Uterus (tissue), 4 donors: ENCODE data around the gene TRABD. TPM values are rescaled to one million over a fixed set of nuclear protein-coding genes. Genes with fewer than 3 reads are reported as not detected.
"Not testable (repeated sequence)": the region's sequence is repeated elsewhere in the genome, so short reads cannot be mapped to it uniquely, and the experiment has no call there.

Experiments
- DNase-seq, 2 donors: peaks; one replicate each; pipeline ENCODE4 v3.0.0-alpha.2; 2019 to 2020
- H3K27ac ChIP-seq, 2 donors: fragments of 200-600 bp; sonication (generic); 1 replicate in 1 of 2; 2 replicates in 1 of 2; pipeline ENCODE4 v1.5.1; 2016 to 2018
- H3K27me3 ChIP-seq, 2 donors: fragments of 200-600 bp; sonication (generic); one replicate each; pipeline ENCODE4 v1.5.1; 2018 to 2019; ENCODE audit warnings: control low read depth in 1 of 2
- H3K36me3 ChIP-seq, 2 donors: fragments of 200-600 bp; sonication (generic); one replicate each; pipeline ENCODE4 v1.5.1; 2019; ENCODE audit warnings: control low read depth in 1 of 2
- H3K4me1 ChIP-seq, 2 donors: fragments of 200-600 bp; sonication (generic); one replicate each; pipeline ENCODE4 v1.5.1; 2018 to 2019; ENCODE audit warnings: control low read depth in 1 of 2
- H3K4me3 ChIP-seq, 2 donors: fragments of 200-600 bp; sonication (generic); 1 replicate in 1 of 2; 2 replicates in 1 of 2; pipeline ENCODE4 v1.5.1; 2018 to 2019; ENCODE audit warnings: mild to moderate bottlenecking in 1 of 2
- H3K9me3 ChIP-seq, 2 donors: fragments of 200-600 bp; sonication (generic); one replicate each; pipeline ENCODE4 v1.5.1; 2019; ENCODE audit warnings: control low read depth in 1 of 2
- POLR2A ChIP-seq, 2 donors: fragments of 450-650 bp; IDR thresholded peaks; one replicate each; pipeline ENCODE4 v1.6.1; 2016; ENCODE audit warnings: antibody characterized with exemption in 2 of 2, mild to moderate bottlenecking in 1 of 2, moderate library complexity in 1 of 2
- intact Hi-C: fragments of 100-400 bp; cut with DNase I; formaldehyde crosslinking; loops from one replicate; pipeline ENCODE4 v1.15.1; 2023; ENCODE audit warnings: low total_unique reads
- total RNA-seq, 4 donors: library from RNA; depleted of rRNA in 3 of 4; stranded (reverse); fragments of >200 nt in 3 of 4; gene quantifications; one replicate each; pipeline versions ENCODE4 v1.1.0 to v1.2.4, GENCODE V29; 2014 to 2023
- TF ChIP-seq, protein P1 (sequence below), 4 experiments: fragments of 200-600 bp in 2 of 4; fragments of 450-650 bp in 2 of 4; sonication (generic) in 2 of 4; IDR thresholded peaks; one replicate each; pipeline ENCODE4 v1.5.1; 2016 to 2019; ENCODE audit warnings: antibody characterized with exemption in 4 of 4, mild to moderate bottlenecking in 2 of 4, moderate library complexity in 1 of 4
- donor health status: DM: yes; HTN: yes; CAD: no.

The TRABD gene
- total RNA-seq, 4 donors from 2014 or later: 9.5 to 37.3 (median 15.0) TPM

DNA sequence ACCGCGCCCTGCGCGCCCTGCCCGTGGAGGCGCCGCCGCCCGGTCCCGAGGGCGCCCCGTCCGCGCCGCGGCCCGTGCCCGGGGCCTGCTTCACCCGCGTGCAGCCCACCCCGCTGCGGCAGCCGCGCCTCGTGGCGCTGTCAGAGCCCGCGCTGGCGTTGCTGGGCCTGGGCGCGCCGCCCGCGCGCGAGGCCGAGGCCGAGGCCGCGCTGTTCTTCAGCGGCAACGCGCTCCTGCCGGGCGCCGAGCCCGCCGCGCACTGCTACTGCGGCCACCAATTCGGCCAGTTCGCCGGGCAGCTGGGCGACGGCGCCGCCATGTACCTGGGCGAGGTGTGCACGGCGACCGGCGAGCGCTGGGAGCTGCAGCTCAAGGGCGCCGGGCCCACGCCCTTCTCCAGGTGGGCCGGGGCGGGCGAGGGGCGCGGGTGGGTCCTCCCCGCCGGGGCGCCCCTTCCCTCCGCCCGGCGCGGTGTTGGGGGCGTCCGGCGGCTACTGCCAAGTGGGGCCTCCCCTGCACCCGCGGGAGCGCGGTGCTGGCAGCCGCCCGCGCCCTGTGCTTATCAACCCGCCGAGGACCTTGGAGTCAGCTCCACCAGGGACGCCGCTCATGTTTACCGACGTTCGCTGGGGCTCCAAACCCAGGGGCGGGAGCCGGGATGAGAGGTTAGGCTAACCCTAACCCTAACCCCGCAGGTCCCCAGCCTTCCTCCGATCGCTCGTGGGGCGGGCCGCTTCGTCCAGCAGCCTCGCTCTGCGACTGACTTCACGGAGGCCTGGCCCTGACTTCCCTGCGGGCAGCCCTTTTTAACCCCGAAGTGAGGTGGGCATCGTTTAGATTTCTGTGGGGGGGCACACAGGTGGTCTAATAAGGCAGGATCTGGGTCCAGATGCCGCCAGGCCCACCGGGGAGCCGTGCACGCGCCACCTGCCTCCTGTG is 15.7 kb downstream of the TRABD start:
- Histone ChIP-seq H3K4me3 (peak overlapping the region; percentile 60 to 92), H3K9me3 (no peaks in the 10 kb centered on the region), H3K27me3 (no peaks in the 10 kb centered on the region), H3K36me3 (no peaks in the 10 kb centered on the region), H3K4me1 (no peaks in the 10 kb centered on the region), H3K27ac (peak overlapping the region; percentile 70 to 81)
- DNase-seq: no peak
- TF ChIP-seq, protein P1, sequence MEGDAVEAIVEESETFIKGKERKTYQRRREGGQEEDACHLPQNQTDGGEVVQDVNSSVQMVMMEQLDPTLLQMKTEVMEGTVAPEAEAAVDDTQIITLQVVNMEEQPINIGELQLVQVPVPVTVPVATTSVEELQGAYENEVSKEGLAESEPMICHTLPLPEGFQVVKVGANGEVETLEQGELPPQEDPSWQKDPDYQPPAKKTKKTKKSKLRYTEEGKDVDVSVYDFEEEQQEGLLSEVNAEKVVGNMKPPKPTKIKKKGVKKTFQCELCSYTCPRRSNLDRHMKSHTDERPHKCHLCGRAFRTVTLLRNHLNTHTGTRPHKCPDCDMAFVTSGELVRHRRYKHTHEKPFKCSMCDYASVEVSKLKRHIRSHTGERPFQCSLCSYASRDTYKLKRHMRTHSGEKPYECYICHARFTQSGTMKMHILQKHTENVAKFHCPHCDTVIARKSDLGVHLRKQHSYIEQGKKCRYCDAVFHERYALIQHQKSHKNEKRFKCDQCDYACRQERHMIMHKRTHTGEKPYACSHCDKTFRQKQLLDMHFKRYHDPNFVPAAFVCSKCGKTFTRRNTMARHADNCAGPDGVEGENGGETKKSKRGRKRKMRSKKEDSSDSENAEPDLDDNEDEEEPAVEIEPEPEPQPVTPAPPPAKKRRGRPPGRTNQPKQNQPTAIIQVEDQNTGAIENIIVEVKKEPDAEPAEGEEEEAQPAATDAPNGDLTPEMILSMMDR (IDR thresholded peaks at IDR 0.05): peak in 2 of 4 experiments; percentile 8 to 32
- TF ChIP-seq POLR2A (IDR thresholded peaks at IDR 0.05): no peak
- intact Hi-C loops: loop anchor here (10.0 kb wide), 1 partner anchor 277 kb away; no protein-coding TSS in a partner anchor

DNA sequence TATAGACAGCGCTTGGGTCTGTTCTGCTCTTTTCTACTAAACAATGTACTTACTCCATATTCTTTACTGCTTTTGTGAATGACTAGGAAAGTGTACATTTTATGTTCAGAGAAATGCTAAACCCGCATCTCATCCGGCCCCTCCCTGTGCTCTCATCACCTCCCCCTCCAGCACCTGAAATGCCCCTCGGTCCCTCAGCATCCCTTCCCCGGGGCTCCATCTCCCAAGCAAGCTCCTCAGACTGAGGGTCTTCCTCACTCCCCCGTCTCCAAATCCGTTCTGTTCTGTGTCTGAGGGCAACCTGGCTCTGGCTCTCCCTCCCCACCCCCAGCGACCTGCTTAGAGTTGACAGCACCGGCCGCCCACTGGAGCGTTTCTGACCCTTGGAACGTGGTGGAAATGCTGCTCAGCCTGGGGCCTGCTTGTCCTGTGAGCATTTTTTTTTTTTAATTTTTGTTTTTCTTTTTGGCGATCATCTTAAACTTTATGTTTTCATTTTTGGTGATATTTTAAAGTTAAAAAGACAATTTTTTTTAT is 16.5 kb downstream of the TRABD start:
- intact Hi-C loops: loop anchor here (10.0 kb wide), 1 partner anchor 277 kb away; no protein-coding TSS in a partner anchor
- Histone ChIP-seq H3K36me3 (no peaks in the 10 kb centered on the region), H3K9me3 (no peaks in the 10 kb centered on the region), H3K4me1 (no peaks in the 10 kb centered on the region), H3K27me3 (no peaks in the 10 kb centered on the region), H3K4me3 (peak overlapping the region; percentile 60 to 92), H3K27ac (no peak overlapping the region)
- TF ChIP-seq POLR2A (IDR thresholded peaks at IDR 0.05): no peak
- TF ChIP-seq, protein P1 (IDR thresholded peaks at IDR 0.05): no peak
- no peak for DNase-seq

DNA sequence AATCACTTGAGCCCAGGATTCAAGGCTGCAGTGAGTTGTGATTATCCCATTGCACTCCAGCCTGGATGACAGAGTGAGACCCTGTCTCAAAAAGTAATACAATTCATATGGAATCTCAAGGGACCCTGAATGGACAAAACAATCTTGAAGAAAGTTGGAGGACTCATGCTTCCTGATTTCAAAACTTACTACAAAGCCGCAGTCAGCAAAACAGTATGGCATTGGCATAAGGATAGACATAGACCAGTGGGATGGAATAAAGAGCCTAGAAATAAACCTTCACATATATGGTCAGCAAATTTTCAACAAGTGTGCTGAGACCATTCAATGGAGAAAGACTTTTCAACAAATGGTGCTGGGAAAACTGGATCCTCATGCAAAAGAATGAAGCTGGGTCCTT is 17.6 kb downstream of the TRABD start:
- Histone ChIP-seq H3K4me1 (no peaks in the 10 kb centered on the region), H3K4me3 (no peak overlapping the region), H3K27me3 (no peaks in the 10 kb centered on the region), H3K27ac (no peak overlapping the region), H3K9me3 (no peaks in the 10 kb centered on the region), H3K36me3 (no peaks in the 10 kb centered on the region)
- intact Hi-C loops: loop anchor here (10.0 kb wide), 1 partner anchor 278 kb away; no protein-coding TSS in a partner anchor
- TF ChIP-seq POLR2A (IDR thresholded peaks at IDR 0.05): no peak
- TF ChIP-seq, protein P1 (IDR thresholded peaks at IDR 0.05): no peak
- no peak for DNase-seq

DNA sequence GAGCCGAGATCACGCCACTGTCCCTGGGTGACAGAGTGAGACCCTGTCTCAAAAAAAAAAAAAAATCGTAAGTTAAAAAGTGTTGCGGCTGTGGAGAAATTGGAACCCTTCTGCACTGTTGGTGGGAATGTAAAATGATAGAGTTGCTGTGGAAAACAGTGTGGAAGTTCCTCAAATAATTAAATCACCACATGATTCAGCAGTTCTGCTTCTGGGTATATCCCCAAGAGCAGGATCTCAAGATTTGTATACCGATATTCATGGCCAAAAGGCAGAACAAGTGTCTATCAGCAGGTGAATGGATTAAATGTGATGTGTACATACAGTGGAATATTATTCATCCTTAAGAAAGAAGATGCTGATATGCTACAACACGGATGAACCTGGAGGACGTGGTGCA is 18.9 kb downstream of the TRABD start:
- Histone ChIP-seq H3K4me3 (no peak overlapping the region), H3K9me3 (no peaks in the 10 kb centered on the region), H3K27me3 (no peaks in the 10 kb centered on the region), H3K27ac (no peak overlapping the region), H3K4me1 (peaks cover 0 to 6% of the 10 kb centered on the region in 2 donors), H3K36me3 (no peaks in the 10 kb centered on the region)
- DNase-seq: no peak
- TF ChIP-seq, protein P1 (IDR thresholded peaks at IDR 0.05): no peak
- TF ChIP-seq POLR2A (IDR thresholded peaks at IDR 0.05): no peak
- intact Hi-C loops: loop anchor here (10.0 kb wide), 1 partner anchor 280 kb away; no protein-coding TSS in a partner anchor

DNA sequence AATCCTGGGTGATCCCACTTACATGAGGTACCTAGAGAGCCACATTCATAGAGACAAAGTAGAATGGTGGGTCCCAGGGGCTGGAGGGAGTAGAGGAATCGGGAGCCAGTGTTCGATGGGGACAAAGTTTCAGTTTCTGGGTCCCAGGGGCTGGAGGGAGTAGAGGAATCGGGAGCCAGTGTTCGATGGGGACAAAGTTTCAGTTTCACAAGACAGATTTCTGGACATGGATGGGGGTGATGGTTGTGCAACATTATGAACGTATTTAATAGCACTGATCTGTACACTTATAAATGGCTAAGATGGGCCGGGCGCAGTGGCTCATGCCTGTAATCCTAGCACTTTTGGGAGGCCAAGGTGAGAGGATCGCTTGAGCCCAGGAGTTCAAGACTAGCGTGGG is 19.3 kb downstream of the TRABD start:
- H3K27me3 ChIP-seq, H3K4me1 ChIP-seq, H3K27ac ChIP-seq, DNase-seq, H3K4me3 ChIP-seq, H3K9me3 ChIP-seq, H3K36me3 ChIP-seq: not testable (repeated sequence)
- intact Hi-C loops: loop anchor here (10.0 kb wide), 1 partner anchor 280 kb away; no protein-coding TSS in a partner anchor
